ENCODE results near the gene SLC12A2. TPM values are rescaled to one million over a fixed set of nuclear protein-coding genes. Genes with fewer than 3 reads are reported as not detected.

SLC12A2 gene
- total RNA-seq, 1 donor from 2014 or later = 17.5 TPM

DNA sequence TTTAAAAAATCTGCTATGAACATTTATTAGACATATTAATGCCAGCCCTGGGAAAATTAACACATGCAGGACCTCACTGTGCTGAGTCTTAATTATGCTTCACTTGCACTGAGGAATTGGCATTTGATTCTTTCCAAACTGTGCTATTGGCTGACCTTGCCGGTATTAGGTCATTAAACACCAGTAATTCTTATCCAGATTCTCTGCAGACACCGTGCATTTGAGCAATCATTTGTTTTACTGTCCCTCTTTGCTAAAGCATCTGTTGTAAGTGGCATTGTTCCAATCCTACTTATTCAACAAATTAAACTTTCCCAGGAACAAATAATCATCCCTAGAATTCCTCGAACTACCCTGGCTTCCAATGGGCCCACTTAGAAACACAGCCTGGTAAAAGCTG is 145.0 kb downstream of the SLC12A2 start:
- Histone ChIP-seq H3K27me3 (ENCODE audit: control insufficient read depth, insufficient read depth, low read length) (no peaks in the 10 kb centered on the region), H3K36me3 (ENCODE audit: control insufficient read depth, insufficient read depth, low read length) (no peaks in the 10 kb centered on the region), H3K4me3 (ENCODE audit: low read depth, low read length) (no peak overlapping the region)
- TF ChIP-seq, protein P1, sequence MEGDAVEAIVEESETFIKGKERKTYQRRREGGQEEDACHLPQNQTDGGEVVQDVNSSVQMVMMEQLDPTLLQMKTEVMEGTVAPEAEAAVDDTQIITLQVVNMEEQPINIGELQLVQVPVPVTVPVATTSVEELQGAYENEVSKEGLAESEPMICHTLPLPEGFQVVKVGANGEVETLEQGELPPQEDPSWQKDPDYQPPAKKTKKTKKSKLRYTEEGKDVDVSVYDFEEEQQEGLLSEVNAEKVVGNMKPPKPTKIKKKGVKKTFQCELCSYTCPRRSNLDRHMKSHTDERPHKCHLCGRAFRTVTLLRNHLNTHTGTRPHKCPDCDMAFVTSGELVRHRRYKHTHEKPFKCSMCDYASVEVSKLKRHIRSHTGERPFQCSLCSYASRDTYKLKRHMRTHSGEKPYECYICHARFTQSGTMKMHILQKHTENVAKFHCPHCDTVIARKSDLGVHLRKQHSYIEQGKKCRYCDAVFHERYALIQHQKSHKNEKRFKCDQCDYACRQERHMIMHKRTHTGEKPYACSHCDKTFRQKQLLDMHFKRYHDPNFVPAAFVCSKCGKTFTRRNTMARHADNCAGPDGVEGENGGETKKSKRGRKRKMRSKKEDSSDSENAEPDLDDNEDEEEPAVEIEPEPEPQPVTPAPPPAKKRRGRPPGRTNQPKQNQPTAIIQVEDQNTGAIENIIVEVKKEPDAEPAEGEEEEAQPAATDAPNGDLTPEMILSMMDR (IDR thresholded peaks at IDR 0.05; ENCODE audit: insufficient read depth, low read length, poor library complexity, severe bottlenecking) = no peak
- DNase-seq (ENCODE audit: low read depth) = peak; percentile 38

- TF ChIP-seq, protein P1 (IDR thresholded peaks at IDR 0.05; ENCODE audit: insufficient read depth, low read length, poor library complexity, severe bottlenecking) = no peak
- Histone ChIP-seq H3K36me3 (ENCODE audit: control insufficient read depth, insufficient read depth, low read length) (no peaks in the 10 kb centered on the region), H3K27me3 (ENCODE audit: control insufficient read depth, insufficient read depth, low read length) (no peaks in the 10 kb centered on the region), H3K4me3 (ENCODE audit: low read depth, low read length) (no peak overlapping the region)
- no peak for DNase-seq (ENCODE audit: low read depth)
These were observed 151.5 kb downstream of the SLC12A2 start for GRCh38 chr5:128234928-128235641.

DNA sequence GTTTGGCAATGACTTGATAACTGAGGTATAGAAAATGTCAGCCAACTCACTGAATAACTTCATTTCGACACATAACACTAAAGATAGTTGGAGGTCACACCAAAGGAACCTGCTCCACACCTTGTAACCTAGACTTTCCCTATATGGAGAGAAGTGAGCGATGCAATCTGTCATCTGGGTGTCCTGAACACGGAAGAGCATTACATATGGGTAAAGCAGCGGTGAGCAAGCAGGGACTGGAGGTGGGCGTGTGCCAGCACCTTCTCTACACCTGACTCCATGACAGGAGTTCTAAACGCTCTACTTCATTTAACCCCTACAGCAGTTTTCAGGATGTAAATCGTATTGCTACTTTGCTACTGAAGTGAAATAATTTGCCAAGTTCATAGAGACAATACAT is 152.8 kb downstream of the SLC12A2 start:
- Histone ChIP-seq H3K36me3 (ENCODE audit: control insufficient read depth, insufficient read depth, low read length) (no peaks in the 10 kb centered on the region), H3K4me3 (ENCODE audit: low read depth, low read length) (no peak overlapping the region), H3K27me3 (ENCODE audit: control insufficient read depth, insufficient read depth, low read length) (no peaks in the 10 kb centered on the region)
- TF ChIP-seq, protein P1 (IDR thresholded peaks at IDR 0.05; ENCODE audit: insufficient read depth, low read length, poor library complexity, severe bottlenecking) = no peak
- DNase-seq (ENCODE audit: low read depth) = no peak

DNA sequence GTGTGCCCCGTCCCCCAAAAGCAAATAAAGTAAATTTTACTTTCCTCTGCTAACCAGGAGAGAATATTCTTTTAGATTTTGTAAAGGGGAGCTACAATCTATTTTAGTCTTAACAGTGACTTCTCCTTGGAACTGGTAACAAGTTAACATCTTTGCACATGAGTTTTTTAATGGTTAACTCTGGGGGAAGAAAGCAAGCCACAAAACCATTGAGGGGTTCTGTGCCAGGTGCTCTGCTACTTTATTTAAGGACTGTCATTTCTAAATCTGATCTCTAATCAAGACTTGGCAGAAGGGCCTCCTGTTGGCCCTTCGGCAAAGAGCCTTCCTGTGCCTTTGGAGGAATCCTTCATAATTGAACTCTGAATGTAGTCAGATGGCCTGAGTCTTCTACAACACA is 153.4 kb downstream of the SLC12A2 start:
- H3K36me3 ChIP-seq (ENCODE audit: control insufficient read depth, insufficient read depth, low read length) = no peaks in the 10 kb centered on the region
- no peaks in the 10 kb centered on the region for H3K27me3 ChIP-seq (ENCODE audit: control insufficient read depth, insufficient read depth, low read length)
- DNase-seq (ENCODE audit: low read depth) = no peak
- TF ChIP-seq, protein P1 (IDR thresholded peaks at IDR 0.05; ENCODE audit: insufficient read depth, low read length, poor library complexity, severe bottlenecking) = no peak
- no peak overlapping the region for H3K4me3 ChIP-seq (ENCODE audit: low read depth, low read length)

DNA sequence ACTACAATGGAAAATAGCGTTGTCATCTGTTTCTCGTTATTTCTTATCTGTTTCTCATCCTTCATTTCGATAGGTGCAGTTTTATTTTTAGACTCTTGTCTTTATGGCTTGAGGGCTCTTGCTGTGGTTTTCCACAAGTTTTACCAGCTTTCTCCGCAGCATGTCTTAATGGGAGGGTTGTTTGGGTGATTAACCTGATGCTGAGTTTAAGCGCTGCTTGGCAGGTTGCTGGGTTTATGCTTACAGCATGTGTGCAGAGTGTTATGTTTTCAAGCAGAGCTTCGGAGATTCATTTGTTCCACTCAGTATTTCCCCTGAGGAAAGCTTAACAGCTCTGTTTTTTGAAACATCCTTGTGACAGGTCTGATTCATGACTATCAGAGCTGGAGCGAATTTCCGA is 154.0 kb downstream of the SLC12A2 start:
- Histone ChIP-seq H3K4me3 (ENCODE audit: low read depth, low read length) (no peak overlapping the region), H3K27me3 (ENCODE audit: control insufficient read depth, insufficient read depth, low read length) (no peaks in the 10 kb centered on the region), H3K36me3 (ENCODE audit: control insufficient read depth, insufficient read depth, low read length) (no peaks in the 10 kb centered on the region)
- TF ChIP-seq, protein P1 (IDR thresholded peaks at IDR 0.05; ENCODE audit: insufficient read depth, low read length, poor library complexity, severe bottlenecking) = no peak
- no peak for DNase-seq (ENCODE audit: low read depth)
